Right atrium auricular region (tissue), 2 donors: ENCODE results near the gene C17orf107. TPM values are rescaled to one million over a fixed set of nuclear protein-coding genes. Genes with fewer than 3 reads are reported as not detected.
"Not testable (repeated sequence)": the region's sequence is repeated elsewhere in the genome, so short reads cannot be mapped to it uniquely, and the experiment has no call there.

Experiments used
- DNase-seq: peaks from one replicate; pipeline ENCODE4 v3.0.0-alpha.2; 2019; ENCODE audit warnings: low spot score
- H3K27ac ChIP-seq, 2 donors: fragments of 200-600 bp; sonication (generic); 1 replicate in 1 of 2; 2 replicates in 1 of 2; pipeline ENCODE4 v1.5.1; 2016 to 2019
- H3K27me3 ChIP-seq, 2 donors: fragments of 200-600 bp; sonication (generic); one replicate each; pipeline versions ENCODE4 v1.5.1 to v1.6.0; 2017 to 2019
- H3K36me3 ChIP-seq: fragments of 200-600 bp; sonication (generic); one replicate; pipeline ENCODE4 v1.5.1; 2016
- H3K4me1 ChIP-seq, 2 donors: fragments of 200-600 bp; sonication (generic); one replicate each; pipeline versions ENCODE4 v1.5.1 to v1.6.0; 2017 to 2019
- H3K4me3 ChIP-seq, 2 donors: fragments of 200-600 bp; sonication (generic); 1 replicate in 1 of 2; 2 replicates in 1 of 2; pipeline ENCODE4 v1.5.1; 2017 to 2019; ENCODE audit warnings: mild to moderate bottlenecking in 1 of 2, moderate library complexity in 1 of 2
- H3K9me3 ChIP-seq, 2 donors: fragments of 200-600 bp; sonication (generic); one replicate each; pipeline ENCODE4 v1.5.1; 2019
- CTCF ChIP-seq, 2 donors: fragments of 200-600 bp; sonication (generic); IDR thresholded peaks; one replicate each; pipeline ENCODE4 v1.5.1; 2019; ENCODE audit warnings: antibody characterized with exemption in 2 of 2
- total RNA-seq, 2 donors: library from RNA; depleted of rRNA; stranded (reverse); fragments of >200 nt; gene quantifications; one replicate each; pipeline ENCODE4 v1.1.0, GENCODE V29; 2016

C17orf107 gene
- total RNA-seq, 2 donors from 2014 or later: 1.7 to 4.2 TPM

GRCh38 chr17:4863321-4863720, 36.0 kb upstream of the C17orf107 start:
- Histone ChIP-seq H3K27me3 (no peaks in the 10 kb centered on the region), H3K9me3 (no peaks in the 10 kb centered on the region), H3K36me3 (no peaks in the 10 kb centered on the region), H3K4me3 (no peak overlapping the region), H3K27ac (no peak overlapping the region), H3K4me1 (peaks cover 0 to 23% of the 10 kb centered on the region in 2 donors)
- TF ChIP-seq CTCF (IDR thresholded peaks at IDR 0.05): no peak
- no peak for DNase-seq

DNA sequence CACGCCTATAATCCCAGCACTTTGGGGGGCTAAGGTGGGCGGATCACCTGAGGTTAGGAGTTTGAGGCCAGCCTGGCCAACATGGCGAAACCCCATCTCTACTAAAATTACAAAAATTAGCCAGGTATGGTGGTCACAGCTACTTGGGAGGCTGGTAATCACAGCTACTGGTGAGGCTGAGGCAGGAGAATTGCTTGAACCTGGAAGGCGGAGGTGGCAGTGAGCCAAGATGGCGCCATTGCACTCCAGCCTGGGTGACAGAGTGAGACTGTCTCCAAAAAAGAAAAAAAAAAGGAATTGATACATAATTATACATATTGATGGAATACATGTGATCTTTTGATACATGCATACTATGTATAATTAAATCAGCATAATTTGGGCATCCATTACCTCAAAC, 31.8 kb upstream of the C17orf107 start:
- not testable (repeated sequence) for H3K9me3 ChIP-seq, H3K36me3 ChIP-seq, DNase-seq, H3K27ac ChIP-seq, H3K27me3 ChIP-seq, H3K4me3 ChIP-seq, H3K4me1 ChIP-seq

- not testable (repeated sequence) for H3K4me3 ChIP-seq, DNase-seq, H3K4me1 ChIP-seq, H3K27ac ChIP-seq, H3K9me3 ChIP-seq, H3K36me3 ChIP-seq, H3K27me3 ChIP-seq
These were observed 30.0 kb upstream of the C17orf107 start for GRCh38 chr17:4869058-4869998.

- H3K36me3 ChIP-seq: no peaks in the 10 kb centered on the region
- H3K9me3 ChIP-seq: no peaks in the 10 kb centered on the region
- H3K27me3 ChIP-seq: no peaks in the 10 kb centered on the region
- H3K4me3 ChIP-seq: no peak overlapping the region
- no peak for DNase-seq
- H3K27ac ChIP-seq: no peak overlapping the region
- no peaks in the 10 kb centered on the region for H3K4me1 ChIP-seq
- TF ChIP-seq CTCF (IDR thresholded peaks at IDR 0.05): no peak
These were observed 28.5 kb upstream of the C17orf107 start for GRCh38 chr17:4870855-4871254.

- no peaks in the 10 kb centered on the region for H3K36me3 ChIP-seq
- no peaks in the 10 kb centered on the region for H3K27me3 ChIP-seq
- H3K27ac ChIP-seq: no peak overlapping the region
- no peak for DNase-seq
- TF ChIP-seq CTCF (IDR thresholded peaks at IDR 0.05): no peak
- no peak overlapping the region for H3K4me3 ChIP-seq
- H3K4me1 ChIP-seq: no peaks in the 10 kb centered on the region
- H3K9me3 ChIP-seq: no peaks in the 10 kb centered on the region
These were observed 26.6 kb upstream of the C17orf107 start for GRCh38 chr17:4872786-4873185.

DNA sequence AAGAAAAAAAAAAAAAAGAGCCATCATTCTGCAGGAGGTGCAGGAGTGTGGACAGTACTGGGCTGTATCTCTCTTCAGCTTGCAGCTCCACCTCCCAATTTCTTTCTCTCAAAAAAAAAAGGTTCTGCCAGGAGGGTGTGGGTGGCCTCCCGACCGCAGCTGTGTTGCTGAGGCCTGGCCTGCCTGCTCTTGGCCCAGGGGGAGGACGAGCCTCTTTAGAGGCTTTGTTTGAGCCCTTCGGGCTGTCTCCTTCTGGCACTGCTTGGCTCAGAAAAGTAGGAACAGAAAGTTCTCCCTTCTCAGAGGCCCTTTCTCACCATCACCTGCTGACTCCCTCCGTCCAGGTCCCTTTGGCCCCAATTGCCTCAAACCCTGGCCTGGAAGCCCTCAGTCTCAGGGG, 22.2 kb upstream of the C17orf107 start:
- peaks cover 0 to 4% of the 10 kb centered on the region in 2 donors for H3K4me1 ChIP-seq
- no peaks in the 10 kb centered on the region for H3K9me3 ChIP-seq
- DNase-seq: no peak
- no peak for TF ChIP-seq CTCF (IDR thresholded peaks at IDR 0.05)
- H3K4me3 ChIP-seq: no peak overlapping the region
- peaks cover 18% of the 10 kb centered on the region for H3K36me3 ChIP-seq
- no peak overlapping the region for H3K27ac ChIP-seq
- H3K27me3 ChIP-seq: no peaks in the 10 kb centered on the region

DNA sequence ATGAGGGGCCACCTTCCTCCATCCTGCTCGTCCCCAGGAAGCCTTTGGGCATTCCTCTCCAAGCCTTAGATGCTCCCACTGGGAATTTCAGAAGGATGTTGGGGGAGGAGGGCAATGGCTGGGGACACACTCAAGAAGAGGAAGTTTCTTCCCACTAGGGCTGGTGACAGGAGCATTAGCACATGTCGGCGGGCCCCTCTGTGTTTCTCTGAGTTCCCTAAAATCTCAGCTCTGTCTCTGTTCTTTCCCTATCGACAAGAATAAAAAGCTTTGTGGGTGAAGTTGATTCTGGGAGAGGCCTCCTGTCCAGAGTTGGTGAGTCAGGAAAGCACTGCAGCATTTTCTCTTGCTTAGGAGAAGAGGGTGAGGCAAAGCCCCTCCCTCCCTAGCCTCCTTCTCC, 19.7 kb upstream of the C17orf107 start:
- H3K36me3 ChIP-seq: peaks cover 26% of the 10 kb centered on the region
- DNase-seq: no peak

More for the DNA sequence above, 19.7 kb upstream of the C17orf107 start:
- Histone ChIP-seq H3K27ac (no peak overlapping the region), H3K4me1 (peaks cover 0 to 4% of the 10 kb centered on the region in 2 donors), H3K9me3 (no peaks in the 10 kb centered on the region), H3K4me3 (no peak overlapping the region), H3K27me3 (no peaks in the 10 kb centered on the region)
- no peak for TF ChIP-seq CTCF (IDR thresholded peaks at IDR 0.05)
